SIG-M5 treated with dmso at 0.1 percent for 504 hours (cell line): ENCODE measurements around the gene SLC2A9.
A peak's percentile ranks its signal among the peaks of the same experiment; 100 is the strongest.

Experiments
- DNase-seq: peaks from one replicate; lab custom pipeline; 2025; ENCODE audit not compliant: unreplicated experiment; lab: John Stamatoyannopoulos, UW

Gene SLC2A9

DNA sequence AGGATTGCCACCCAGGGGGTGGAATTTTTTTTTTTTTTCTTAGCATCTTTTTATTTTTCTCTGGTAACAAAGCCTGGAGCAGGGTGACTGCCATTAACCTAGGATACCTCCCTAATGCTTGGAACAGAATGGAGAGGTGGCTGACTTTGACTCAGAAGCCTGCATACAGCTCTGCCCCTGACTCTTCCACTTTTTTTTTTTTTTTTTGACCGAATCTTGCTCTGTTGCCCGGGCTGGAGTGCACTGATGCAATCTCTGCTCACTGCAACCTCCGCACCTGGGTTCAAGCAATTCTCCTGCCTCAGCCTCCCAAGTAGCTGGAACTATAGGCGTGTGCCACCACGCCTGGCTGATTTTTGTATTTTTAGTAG is 341 bp upstream of the SLC2A9 start:
- no peak for DNase-seq

DNA sequence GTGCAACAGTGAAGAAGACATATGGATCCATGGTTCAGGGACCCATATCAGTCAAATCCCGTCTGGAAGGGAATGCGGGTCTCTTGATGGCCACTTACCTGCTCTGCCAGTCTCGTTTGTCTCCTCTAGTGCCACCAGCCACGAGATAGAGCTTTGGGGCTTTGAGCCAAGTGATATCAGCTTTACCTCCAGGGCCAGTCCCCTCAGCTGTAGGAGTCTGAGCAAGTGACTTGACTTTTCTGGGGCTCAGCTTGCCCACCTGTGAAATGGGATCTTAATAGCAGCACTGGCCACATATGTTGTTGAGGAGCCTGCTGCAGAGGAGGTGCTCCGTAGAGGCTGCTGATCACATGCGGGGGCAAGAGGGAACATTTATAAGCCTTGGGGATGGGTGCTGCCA is 1.2 kb downstream of the SLC2A9 start:
- no peak for DNase-seq

DNA sequence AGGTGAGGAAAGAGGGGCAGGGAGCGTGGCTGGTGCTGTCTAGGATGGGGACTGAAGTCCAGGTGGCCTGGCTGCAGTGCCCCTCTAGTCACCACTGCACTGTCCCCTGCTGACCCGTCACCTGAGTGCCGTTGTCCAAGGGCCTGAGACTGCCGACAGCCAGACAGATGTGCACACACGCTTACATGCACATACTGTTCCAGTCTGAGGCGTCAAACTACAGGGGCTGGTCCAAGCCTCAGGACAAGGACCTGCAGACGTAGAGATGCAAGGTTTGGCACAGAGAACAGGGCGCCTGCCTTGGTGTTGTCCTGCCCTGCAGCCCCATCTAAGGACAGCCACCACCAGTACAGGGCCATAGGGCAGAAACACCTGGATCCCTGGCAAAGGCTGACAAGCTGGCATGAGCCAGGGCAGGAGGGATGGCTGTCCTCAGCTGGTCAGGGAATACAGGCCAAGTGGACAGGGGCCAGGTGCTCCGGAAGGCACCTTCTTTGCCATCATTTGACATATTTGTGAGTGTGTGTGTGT is 1.7 kb downstream of the SLC2A9 start:
- no peak for DNase-seq

DNA sequence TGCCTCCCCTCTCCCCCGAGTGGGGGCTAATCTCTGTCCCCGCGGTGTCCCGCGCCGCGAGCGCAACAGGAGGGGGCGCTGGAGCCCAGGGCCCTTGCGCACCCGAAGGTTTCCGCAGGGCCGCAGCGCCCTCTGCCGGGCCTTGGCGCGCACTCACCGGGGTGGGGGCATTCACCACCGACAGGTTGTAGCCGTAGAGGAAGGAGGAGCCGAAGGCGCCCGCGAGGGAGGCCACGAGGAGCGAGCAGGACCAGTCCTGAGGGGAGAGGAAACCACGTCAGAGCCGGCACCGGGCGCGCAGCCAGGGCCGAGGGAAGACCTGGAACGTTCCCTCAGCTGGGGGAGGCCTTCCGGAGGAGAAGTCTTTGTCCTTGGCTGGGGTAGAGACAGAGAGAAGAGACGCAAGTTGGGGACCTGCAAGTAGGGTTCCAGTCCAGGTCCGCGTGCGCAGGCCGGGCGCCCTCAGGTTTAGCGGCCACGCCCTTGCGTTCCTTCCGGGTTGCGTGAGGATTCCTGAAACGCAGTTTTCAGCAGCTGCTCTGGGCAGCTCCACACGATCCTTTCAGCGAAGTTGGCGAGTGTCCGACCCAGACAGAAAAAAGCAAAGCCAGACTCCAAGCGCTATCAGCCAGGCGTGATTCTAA is 2.4 kb downstream of the SLC2A9 start:
- peak; percentile 89 for DNase-seq

DNA sequence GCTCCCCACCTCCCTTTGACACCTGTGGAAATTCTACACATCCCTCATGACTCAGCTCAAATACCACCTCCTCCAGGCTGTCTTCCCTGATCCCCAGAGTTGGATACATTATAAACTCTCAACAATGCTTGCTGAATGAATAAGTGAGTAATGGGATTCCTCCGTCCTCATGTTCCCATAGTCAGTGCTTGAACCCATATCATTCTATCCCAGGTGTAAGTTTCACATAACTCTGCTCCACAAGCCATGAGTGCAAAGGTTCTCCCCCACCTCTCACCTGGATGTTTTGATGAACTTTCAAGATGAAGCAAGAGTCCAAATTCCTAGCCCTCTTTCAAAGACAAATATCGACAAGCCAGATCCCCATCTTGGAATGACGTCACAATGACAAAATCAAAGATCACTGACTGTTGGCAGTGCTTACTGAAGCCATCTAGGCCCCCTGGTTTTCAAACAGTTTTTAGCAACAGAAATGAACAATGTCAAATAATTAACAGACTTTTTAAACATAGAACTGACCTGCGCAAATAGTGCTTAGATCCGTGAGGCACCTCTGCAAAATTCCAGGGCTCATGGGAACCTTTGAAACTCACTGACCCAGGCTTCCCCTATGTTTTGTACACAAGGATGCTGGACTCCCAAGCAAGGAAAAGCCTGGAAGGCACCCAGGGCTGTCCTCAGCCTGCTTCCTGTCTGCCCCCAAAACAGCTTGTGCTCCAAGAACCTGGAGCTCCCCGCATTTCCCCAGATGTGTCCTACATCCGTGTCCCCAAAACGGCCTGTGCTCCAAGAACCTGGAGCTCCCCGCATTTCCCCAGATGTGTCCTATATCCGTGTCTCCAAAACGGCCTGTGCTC is 4.0 kb downstream of the SLC2A9 start:
- no peak for DNase-seq

DNA sequence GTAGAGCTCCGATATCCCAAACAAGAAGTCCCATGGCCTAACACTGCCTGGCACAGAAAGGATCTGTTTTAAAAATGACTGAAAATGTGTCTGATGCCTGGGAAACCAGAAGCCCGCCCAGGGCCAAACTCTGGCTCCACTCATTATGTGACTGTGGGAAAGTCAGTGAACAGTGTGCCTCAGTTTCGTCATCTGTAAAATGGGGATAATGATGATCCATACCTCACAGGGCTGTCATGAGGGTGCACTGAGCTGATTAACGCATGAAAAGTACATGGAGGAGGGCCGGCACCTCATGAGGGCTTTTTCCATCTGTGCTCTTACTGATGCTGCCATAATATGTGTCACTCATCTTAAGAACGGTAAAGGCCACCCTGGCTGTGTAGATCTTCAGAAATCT is 5.1 kb downstream of the SLC2A9 start:
- no peak for DNase-seq

DNA sequence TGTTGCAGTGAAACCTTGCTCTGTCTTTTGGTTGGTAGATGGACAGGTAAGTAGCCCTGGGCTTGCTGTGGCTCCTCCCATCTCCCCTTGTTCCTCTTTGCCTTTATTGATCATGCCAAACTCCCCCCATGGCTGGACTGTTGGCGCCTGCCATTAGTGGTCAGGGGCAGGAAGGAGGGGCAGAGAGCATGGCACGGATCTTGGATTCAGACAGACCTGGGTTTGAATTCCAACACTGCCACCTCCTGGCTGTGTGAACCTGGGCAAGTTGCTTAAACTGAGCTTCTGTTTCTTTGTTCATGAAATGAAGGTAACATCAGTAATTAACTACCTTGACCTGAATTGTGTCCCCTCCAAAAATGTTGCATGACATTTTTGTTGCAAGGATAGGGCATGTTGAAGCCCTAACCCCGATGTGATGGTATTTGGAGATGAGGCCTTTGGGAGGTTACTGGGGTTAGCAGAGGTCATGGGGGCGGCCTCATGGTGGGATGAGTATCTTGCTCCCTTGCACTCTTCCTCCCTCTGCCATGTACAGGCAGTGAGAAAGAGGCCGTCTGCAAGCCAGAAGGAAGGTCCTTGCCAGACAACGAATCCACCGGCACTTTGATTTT is 6.0 kb downstream of the SLC2A9 start:
- peak; percentile 7 for DNase-seq

DNA sequence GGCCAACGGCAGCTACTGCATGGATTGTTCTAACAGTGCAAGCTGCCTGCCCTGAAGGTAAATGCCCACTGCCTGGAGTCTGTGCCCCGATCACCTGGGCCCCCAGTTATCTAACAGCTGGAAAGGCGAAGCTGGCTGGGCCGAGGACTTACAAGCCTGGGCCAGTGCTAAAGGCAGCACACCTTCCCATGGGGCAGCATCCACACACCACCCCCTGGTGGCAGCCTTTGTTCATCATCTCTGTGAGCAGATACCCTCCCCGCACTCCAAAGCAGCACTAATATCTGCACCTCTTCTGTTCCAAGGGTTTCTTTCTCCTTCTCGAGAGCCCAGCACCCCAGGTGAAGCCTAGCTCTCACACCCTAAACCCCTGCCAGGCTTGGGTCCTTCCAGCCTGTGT is 7.6 kb downstream of the SLC2A9 start:
- peak; percentile 44 for DNase-seq

DNA sequence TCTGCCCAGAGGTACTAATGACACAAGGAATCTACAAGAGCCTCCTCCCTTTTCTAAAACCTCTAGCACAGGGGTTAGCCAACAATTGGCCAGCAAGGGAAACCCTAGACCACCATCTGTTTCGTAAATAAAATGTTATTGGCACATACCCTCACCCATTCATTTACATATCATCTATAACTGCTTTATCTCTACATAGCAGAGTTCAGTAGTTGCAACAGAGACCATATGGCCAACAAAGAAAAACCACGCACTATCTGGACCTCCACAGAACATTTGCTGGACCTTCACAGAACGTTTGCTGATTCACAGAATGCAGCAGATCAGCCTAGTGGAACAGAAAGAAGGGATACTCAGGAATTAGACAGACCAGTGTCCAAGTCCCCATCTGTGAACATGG is 9.4 kb downstream of the SLC2A9 start:
- DNase-seq: no peak

DNA sequence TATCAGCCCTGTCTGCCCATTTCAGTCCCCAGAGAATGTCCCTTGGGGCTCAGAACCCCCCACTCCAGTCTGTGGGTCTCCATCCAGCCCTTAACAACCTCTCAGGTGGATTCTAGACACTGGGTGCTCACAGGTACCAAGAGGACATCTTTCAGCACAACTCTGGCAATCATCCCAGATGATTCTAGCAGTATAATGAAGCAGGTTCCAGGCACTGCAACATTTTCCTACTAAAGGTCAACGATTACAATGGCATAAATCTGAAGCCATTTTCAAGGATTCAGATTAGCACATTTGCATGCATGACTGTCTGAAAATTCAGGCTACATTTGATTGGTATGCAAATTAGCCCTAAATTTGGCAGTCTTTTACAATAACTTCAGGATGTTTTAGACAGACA is 10.0 kb downstream of the SLC2A9 start:
- DNase-seq: no peak

DNA sequence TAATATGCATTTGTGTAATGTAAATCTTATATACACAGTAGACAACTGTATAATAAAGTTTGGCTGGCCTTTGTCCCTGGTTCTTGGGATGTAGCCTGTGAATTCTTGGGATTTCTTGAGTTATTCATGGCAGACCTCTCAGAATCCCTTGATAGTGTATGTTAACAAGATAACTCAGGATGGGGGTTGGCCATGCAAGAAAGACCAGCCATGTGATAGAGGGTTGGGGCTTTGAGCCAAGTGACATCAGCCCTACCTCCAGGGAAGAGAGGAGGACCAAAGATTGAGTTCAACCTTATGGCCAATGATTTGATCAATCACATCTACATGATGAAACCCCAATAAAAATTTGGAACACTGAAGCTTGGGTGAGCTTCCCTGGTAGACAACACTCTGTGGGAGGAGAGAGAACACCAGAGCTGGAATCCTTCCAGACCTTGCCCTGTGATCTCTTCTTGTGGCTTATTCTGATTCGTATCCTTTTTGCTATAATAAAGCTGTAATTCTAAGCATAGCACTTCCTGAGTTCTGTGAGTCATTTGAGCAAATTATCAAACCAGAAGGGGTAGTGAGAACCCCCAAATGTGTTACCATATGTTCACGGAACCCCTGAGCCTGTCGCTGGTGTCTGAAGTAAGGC is 11.3 kb downstream of the SLC2A9 start:
- no peak for DNase-seq

DNA sequence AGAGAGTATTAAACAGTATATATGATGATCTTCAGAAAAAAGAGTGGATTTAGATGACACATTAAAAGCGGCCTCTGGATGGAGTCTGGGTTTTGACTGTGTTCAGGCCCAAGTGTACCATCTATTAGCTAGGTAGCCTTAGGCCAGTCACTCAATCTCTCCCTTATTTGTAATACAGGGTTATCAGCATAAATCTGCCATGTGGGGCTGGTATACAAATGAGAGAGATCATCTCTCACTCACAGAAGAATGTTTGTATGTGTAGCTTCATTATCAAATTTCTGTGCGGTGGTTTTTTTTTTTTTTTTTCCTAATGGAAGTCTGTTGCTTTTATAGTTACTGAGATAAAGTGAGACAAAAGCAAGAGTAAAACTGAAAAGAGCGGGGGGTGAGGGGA is 12.7 kb downstream of the SLC2A9 start:
- no peak for DNase-seq

DNA sequence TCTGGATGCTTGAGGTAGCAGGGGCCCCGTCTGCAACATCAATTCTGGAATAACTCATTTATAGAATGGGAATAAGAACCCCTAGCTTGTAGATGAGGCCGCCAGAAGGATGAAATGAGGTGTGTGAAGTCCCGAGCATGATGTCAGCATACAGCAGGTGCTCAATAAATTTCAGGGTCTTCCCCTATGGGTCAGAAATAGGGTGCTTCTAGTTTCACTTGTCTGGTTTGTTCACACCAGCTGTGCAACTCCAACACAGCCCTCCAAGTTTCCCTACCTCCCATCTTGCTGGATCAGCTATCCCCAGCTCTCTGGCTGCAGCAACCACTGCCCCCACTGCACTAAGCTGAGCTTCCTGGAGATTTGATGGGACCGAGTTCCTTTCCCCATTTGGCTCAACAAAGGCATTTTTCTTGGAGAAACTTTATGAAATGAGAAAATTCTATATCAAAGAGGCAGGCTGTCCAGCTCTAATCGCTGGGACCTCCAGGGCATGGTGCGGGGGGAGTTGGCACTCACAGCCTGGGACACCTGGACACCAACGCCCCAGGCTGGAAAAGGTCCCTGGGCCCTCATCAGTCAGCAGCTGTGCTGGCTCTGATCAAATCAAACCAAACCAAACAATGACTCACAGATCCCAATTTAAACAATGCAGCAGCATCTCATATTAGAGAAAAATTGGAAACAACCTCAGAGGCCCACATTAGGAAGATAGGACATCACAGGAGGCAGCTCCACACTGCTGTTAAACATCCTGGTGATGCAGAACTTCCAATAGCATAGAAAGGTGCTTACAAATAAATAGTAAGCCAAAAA is 13.3 kb downstream of the SLC2A9 start:
- no peak for DNase-seq

DNA sequence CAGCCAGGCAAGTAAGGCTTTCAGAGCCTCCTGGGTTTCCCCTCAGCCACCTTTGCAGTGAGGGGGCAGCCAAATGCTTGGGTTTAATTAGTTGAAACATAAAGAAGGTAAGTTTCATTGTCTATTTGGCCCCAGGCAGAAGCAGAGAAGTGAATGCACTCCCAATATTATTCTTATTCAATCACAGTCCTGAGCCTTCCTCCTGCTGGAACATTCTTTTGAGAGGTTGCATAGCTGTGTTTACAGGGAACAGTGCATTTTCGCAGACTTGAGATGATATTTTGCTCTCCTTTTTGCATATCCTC is 13.9 kb downstream of the SLC2A9 start:
- DNase-seq: no peak

DNA sequence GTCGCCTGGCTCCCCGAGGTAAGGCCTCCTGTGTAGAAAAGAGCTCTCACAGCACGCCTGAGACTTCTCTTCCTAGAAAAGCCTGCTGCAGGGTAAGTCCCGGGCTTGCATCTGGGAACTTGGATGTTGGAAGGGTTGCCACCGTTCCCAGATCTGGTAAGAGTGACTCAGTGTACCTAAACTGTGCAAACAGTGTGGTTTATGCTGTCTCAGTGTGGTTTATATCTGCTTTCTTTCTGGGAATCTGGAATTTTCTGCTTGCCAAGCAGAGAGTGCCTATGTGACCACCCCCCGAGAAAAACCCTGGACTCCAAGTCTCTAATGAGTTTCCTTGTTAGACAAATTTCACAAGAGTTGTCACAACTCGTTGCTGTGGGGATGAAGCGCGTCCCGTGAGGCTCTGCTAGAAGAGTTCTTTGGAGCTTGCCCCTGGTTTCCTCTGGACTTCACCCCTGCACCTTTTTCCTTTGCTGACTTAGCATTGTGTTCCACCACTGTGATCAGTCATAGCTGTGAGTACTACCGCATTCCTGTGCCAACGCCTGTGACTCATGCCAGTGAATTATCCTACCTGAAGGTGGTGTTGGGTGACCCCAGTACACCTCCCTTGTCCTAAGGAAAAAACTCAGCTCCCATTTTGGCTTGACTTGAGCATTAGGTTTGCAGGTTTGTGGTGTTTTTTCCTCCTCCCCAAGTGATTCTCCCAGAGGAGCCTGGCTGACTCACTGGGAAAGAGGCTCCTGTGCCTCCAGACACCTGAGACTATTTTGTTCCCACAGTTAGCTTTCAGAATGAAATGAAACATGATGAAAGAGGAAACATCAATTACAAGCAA is 14.5 kb downstream of the SLC2A9 start:
- DNase-seq: peak; percentile 47

DNA sequence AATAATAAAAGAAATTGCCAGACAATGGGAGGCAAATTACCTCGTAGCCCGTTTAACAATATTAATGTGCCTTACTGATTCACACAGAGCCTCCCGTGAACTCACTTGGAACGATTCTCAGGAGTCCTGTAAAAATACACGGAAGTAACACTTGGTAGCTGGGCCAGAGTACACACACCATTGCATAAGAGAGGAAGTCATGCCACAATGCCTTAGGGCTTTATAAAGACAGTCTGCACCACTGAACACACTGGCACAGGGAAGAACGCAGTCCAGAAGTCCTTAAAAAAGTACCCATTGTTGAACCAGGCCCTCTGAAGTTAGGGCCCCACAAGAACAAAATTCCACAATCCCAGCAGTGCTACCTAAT is 15.1 kb downstream of the SLC2A9 start:
- DNase-seq: peak; percentile 92

DNA sequence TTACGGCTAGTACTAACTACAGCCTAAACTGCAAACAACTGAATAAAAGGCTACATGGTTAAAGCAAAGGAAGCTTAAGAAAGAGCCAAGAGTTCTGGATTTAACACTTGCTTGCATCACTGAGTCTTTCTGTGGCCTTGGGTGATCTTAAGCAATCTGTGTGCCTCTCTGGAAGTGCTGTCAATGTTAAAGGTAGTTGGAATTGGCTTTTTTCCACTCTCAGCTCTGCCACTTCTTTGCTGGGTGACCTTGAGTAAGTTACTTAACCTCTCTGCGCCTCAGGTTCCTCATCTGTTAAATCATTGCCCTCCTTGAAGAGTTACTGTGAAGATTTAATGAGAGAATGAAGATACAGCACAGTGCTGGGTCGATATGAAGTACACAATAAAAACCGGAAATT is 15.7 kb downstream of the SLC2A9 start:
- no peak for DNase-seq

DNA sequence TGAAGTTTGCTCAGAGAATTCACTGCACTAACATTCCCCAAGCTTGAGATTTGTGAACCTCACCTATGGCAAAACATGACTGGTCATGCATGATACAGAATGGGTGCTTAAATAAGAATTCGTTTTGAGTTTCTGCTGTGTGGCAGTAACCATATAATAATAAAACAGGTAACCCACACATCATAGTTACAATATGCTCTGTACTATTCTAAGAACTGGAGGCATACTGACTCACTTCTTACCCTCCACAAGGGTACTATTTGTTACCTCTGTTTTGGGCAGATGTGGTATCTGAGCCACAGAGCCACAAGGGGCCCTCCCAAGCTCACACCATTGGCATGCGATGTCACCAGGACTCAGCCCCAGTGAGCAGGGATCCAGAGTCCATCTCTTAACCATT is 17.6 kb downstream of the SLC2A9 start:
- no peak for DNase-seq

DNA sequence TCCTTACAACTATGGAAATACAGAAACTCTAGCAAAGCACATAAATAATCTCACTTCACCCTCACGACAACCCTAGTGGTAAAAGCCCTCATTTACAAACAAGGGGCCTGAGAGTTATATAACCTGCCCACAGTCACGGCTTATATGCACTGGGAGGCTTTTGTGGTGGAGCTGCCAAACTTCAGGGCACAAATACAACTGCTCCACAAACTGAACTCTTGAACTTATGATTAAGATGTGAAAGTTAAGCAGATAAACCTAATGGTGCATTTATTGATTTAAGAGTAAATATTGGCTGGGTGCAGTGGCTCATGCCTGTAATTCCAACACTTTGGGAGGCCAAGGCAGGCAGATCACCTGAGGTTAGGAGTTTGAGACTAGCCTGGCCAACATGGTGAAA is 19.0 kb downstream of the SLC2A9 start:
- DNase-seq: no peak

DNA sequence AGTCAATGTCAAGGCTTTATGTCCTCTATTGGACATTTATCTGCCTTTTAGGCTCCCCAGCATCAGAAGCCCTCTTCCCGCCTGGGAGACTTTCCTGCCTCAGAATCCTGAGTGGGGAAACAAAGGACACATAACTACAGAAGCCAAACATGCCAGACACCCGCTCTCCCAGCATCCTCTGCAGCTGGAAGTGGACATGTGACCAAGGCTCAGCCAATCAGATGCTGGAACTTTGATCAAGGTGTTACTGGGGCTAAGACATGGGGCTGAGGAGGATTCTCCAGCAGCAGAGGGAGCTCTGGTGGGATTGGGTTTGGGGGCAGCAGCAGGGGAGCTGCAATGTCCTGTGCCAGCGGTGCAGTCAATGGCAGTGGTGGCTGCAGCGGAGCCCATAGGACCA is 19.5 kb downstream of the SLC2A9 start:
- DNase-seq: no peak
